K562 (cell line): Measurements from ENCODE around the gene NELL1. TPM values are rescaled to one million over a fixed set of nuclear protein-coding genes. Genes with fewer than 3 reads are reported as not detected.

Experiments
- CBX1 ChIP-seq: sonication (generic); IDR thresholded peaks from 2 replicates; pipeline ENCODE4 v1.6.1; 2016; ENCODE audit warnings: antibody characterized with exemption, low read depth, mild to moderate bottlenecking
- ETV6 ChIP-seq, 3 experiments: fragments of 150-350 bp in 1 of 3; sonication (generic) in 1 of 3; formaldehyde crosslinking in 1 of 3; IDR thresholded peaks; 2 replicates each; pipeline versions ENCODE4 v1.6.1 to v1.8.0; 2014 to 2022; ENCODE audit warnings: borderline replicate concordance in 2 of 3, low read depth in 2 of 3, antibody characterized with exemption in 1 of 3, low read length in 1 of 3, mild to moderate bottlenecking in 1 of 3, missing genetic modification reagents in 1 of 3
- HDAC8 ChIP-seq: fragments of 450-650 bp; IDR thresholded peaks from 2 replicates; pipeline ENCODE4 v1.6.1; 2016; ENCODE audit warnings: mild to moderate bottlenecking, missing genetic modification characterization, moderate library complexity, missing compliant biosample characterization
- MTA2 ChIP-seq: fragments of 450-650 bp; IDR thresholded peaks from 2 replicates; pipeline ENCODE4 v1.6.1; 2016; ENCODE audit warnings: low read depth
- TEAD1 ChIP-seq, 2 experiments: fragments of 450-650 bp in 1 of 2; sonication (generic) in 1 of 2; formaldehyde crosslinking; IDR thresholded peaks; 2 replicates each; pipeline versions ENCODE4 v1.4.0 to v1.8.0; 2020 to 2022; ENCODE audit warnings: mild to moderate bottlenecking in 2 of 2, missing genetic modification reagents in 1 of 2
- ZBTB2 ChIP-seq: fragments of 450-650 bp; IDR thresholded peaks from 2 replicates; pipeline ENCODE4 v1.6.1; 2016; ENCODE audit warnings: antibody characterized with exemption
- ZBTB34 ChIP-seq: fragments of 250-450 bp; sonication (Bioruptor Pico); IDR thresholded peaks from 2 replicates; pipeline ENCODE4 v1.8.0; 2021; ENCODE audit warnings: mild to moderate bottlenecking, moderate library complexity
- polyA plus RNA-seq, 8 experiments: library from polyadenylated mRNA; depleted of rRNA in 4 of 8; stranded (reverse) in 5 of 8; unstranded in 3 of 8; fragments of >200 nt; fragmentation: Nextera tagmentation in 2 of 8; fragmentation: Illumina TruSeq in 1 of 8; extraction: Ambion mirVana in 2 of 8; extraction: Trizol in 1 of 8; gene quantifications; 2 replicates each; pipeline versions ENCODE4 v1.2.1 to v1.2.3, GENCODE V29; 2011 to 2014; ENCODE audit warnings: inconsistent platforms in 1 of 8, missing spikeins in 1 of 8
- total RNA-seq, 7 experiments: library from RNA; depleted of rRNA in 6 of 7; stranded (reverse); fragments of >200 nt in 6 of 7; fragmentation: Illumina TruSeq in 2 of 7; extraction: Trizol in 2 of 7; gene quantifications; 2 replicates each; pipeline versions ENCODE4 v1.2.1 to v1.2.3, GENCODE V29; 2011 to 2021; ENCODE audit warnings: low replicate concordance in 1 of 7
- TF ChIP-seq, protein P1 (sequence below): fragments of 250-450 bp; sonication (Bioruptor Pico); IDR thresholded peaks from 2 replicates; pipeline ENCODE4 v1.4.0; 2020

The NELL1 gene
- total and polyA plus RNA-seq, 9 of the 15 experiments (the other 6 are each of a cell fraction or from before 2014, with no cell fraction given): not detected

GRCh38 chr11:20937826-20938225 is 268.4 kb downstream of the NELL1 start (continued):
- TF ChIP-seq, protein P1, sequence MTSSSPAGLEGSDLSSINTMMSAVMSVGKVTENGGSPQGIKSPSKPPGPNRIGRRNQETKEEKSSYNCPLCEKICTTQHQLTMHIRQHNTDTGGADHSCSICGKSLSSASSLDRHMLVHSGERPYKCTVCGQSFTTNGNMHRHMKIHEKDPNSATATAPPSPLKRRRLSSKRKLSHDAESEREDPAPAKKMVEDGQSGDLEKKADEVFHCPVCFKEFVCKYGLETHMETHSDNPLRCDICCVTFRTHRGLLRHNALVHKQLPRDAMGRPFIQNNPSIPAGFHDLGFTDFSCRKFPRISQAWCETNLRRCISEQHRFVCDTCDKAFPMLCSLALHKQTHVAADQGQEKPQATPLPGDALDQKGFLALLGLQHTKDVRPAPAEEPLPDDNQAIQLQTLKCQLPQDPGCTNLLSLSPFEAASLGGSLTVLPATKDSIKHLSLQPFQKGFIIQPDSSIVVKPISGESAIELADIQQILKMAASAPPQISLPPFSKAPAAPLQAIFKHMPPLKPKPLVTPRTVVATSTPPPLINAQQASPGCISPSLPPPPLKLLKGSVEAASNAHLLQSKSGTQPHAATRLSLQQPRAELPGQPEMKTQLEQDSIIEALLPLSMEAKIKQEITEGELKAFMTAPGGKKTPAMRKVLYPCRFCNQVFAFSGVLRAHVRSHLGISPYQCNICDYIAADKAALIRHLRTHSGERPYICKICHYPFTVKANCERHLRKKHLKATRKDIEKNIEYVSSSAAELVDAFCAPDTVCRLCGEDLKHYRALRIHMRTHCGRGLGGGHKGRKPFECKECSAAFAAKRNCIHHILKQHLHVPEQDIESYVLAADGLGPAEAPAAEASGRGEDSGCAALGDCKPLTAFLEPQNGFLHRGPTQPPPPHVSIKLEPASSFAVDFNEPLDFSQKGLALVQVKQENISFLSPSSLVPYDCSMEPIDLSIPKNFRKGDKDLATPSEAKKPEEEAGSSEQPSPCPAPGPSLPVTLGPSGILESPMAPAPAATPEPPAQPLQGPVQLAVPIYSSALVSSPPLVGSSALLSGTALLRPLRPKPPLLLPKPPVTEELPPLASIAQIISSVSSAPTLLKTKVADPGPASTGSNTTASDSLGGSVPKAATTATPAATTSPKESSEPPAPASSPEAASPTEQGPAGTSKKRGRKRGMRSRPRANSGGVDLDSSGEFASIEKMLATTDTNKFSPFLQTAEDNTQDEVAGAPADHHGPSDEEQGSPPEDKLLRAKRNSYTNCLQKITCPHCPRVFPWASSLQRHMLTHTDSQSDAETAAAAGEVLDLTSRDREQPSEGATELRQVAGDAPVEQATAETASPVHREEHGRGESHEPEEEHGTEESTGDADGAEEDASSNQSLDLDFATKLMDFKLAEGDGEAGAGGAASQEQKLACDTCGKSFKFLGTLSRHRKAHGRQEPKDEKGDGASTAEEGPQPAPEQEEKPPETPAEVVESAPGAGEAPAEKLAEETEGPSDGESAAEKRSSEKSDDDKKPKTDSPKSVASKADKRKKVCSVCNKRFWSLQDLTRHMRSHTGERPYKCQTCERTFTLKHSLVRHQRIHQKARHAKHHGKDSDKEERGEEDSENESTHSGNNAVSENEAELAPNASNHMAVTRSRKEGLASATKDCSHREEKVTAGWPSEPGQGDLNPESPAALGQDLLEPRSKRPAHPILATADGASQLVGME: no peak
- TF ChIP-seq MTA2 (no peak), ZBTB2 (no peak), ZBTB34 (no peak), CBX1 (no peak), TEAD1 (CRISPR knock-in tag; IDR thresholded peaks at IDR 0.05) (no peak), ETV6 (IDR thresholded peaks at IDR 0.05; ENCODE audit: borderline replicate concordance in 1 of 2, low read depth in 2 of 2, low read length in 1 of 2) (no peak), ETV6 (CRISPR knock-in tag; IDR thresholded peaks at IDR 0.05; ENCODE audit: borderline replicate concordance) (no peak), HDAC8 (tag) (no peak)
